GM21515 (cell line): ENCODE measurements around the gene HK1.
"Not testable (repeated sequence)": the region's sequence is repeated elsewhere in the genome, so short reads cannot be mapped to it uniquely, and the experiment has no call there.

Experiments
- ATAC-seq: cut with Tn5 transposase; IDR thresholded peaks from one replicate; pipeline ENCODE4 v1.9.1; 2021; ENCODE audit not compliant: unreplicated experiment

HK1 gene

DNA sequence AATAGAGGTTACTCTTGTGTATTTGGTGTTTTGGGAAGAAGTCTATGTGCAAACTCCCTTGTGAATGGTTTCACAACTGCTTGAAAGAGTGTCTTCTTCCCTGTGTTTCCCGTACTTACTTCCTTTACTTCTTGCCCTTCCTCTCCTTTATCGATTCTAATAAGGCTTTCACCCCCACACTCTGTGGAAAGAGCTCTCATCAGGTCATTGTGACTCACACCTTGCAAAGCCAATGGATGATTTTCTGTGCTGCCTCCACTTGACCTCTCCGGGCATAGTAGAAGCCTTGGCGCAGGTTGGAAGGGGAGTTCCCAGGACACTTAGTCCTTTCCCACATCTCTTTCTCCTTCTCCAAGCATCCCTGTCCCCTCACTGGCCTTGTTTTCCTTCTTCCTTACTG lies 166.7 kb downstream of the HK1 start:
- ATAC-seq, result no peak

DNA sequence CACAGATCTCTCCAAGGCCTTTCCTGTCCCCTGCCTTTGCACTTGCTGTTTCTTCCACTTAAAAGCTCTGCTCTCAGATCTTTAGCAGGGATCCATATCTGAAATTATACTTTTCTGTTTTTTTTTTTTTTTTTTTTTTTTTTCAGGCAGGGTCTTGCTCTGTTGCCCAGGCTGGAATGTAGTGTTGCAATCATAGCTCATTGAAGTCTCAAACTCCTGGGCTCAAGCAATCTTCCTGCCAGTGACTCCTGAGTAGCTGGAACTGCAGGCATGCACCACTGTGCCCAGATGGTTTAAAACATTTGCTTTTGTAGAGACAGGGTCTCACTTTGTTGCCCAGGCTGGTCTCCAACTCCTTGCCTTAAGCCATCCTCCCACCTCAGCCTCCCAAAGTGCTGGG lies 167.9 kb downstream of the HK1 start:
- no peak for ATAC-seq

DNA sequence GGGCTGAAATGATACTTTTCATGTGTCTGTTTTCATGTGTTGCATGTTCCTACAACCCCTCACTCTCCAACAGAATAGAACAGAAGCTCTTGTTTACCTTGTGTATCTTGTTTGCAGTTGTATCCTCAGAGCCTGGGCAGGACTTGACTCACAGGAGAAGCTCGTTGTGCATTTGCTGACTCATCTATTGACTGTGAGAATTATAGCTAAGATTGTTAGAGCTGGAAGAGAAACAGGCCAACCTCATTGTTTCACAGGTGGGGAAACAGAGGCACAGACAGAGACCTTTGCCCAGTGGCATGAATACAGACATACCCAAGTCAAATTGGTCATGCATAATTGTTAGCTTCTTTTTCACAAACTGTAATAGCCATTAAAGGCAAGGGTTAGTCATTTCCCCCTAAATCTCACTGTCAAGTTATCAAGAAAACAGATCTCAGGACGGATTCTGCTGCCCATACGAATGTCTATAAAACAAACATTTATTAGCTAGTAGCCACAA lies 168.4 kb downstream of the HK1 start:
- no peak for ATAC-seq

- no peak for ATAC-seq
Measured at GRCh38 chr10:69449841-69450240, 171.5 kb downstream of the HK1 start.

DNA sequence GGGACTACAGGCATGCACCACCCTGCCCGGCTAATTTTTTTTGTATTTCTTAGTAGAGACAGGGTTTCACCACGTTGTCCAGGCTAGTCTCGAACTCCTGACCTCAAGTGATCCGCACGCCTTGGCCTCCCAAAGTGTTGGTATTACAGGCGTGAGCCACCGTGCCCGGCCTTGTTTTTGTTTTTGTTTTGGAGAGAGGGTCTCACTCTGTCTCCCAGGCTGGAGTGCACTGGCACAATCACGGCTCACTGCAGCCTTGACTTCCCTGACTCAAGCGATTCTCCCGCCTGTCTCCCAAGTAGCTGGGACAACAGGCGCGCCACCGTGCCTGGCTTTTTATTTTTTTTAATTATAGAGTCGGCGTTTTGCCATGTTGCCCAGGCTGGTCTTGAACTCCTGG lies 172.1 kb downstream of the HK1 start:
- ATAC-seq, result not testable (repeated sequence)

- peak; percentile 85 for ATAC-seq
Measured at GRCh38 chr10:69451209-69451783, 173.0 kb downstream of the HK1 start, which contains the start of gene TSPAN15. Gene TSPAN15, plus strand, starts transcription at chr10:69451465. Its CDS starts 130 bp downstream, at chr10:69451595.
